ENCODE measurements around the gene PLPPR2.
"Not testable (repeated sequence)": the region's sequence is repeated elsewhere in the genome, so short reads cannot be mapped to it uniquely, and the experiment has no call there.

The PLPPR2 gene

DNA sequence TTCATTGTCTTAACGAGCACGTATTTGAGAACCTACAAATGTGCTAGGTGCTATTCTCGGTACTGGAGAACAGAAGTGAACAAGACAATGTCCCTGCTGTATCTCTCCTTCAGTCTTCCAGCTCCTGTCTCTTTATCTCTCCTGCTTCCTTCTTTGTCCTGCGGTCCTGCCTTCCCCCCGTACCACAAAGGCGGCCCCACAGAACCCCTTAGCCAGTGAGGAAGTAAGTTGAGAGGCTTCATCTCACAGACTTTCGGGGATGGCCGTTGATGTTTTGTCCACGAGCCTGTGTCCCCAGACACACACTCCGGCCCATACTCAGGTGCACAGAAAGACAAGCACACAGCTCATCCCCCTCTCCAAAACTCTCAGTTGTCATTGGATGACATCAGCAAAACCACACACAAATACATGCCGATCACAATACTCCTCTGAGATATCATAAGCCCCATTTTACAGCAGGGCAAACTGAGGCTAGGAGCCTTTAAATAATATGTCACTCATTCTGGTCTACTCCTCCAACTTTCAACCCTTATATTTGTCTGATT lies 18.7 kb downstream of the PLPPR2 start:
- no peak for DNase-seq

- DNase-seq: peak; percentile 99
These were observed 19.4 kb downstream of the PLPPR2 start, which contains the start of gene SWSAP1 for GRCh38 chr19:11374433-11375142. TSS of gene SWSAP1 (plus strand) at chr19:11374666. CDS start at chr19:11374681, 15 bp downstream.

- DNase-seq: peak; percentile 77 to 79
These were observed 20.1 kb downstream of the PLPPR2 start for GRCh38 chr19:11375143-11375948.

- DNase-seq: no peak
These were observed 22.0 kb downstream of the PLPPR2 start for GRCh38 chr19:11377237-11377636.

DNA sequence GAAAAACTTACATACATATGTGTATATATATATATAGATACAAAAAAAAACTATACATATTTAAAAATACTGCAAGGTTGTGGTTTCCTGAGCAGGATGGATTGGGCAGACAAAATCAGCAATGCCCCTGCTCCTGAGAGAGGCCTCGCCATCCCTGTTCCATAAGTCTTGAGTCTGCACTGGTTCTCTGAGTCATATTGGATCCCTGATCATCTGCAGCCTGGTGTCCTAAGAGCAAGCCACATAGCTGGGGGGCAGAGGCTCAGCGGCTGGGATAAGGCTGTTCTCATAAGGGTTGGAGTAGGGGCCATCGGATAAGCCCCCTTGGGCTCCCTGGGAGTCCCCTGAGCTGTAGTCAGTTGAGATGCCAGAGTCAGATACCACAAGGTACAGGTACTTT lies 22.5 kb downstream of the PLPPR2 start:
- no peak for DNase-seq

DNA sequence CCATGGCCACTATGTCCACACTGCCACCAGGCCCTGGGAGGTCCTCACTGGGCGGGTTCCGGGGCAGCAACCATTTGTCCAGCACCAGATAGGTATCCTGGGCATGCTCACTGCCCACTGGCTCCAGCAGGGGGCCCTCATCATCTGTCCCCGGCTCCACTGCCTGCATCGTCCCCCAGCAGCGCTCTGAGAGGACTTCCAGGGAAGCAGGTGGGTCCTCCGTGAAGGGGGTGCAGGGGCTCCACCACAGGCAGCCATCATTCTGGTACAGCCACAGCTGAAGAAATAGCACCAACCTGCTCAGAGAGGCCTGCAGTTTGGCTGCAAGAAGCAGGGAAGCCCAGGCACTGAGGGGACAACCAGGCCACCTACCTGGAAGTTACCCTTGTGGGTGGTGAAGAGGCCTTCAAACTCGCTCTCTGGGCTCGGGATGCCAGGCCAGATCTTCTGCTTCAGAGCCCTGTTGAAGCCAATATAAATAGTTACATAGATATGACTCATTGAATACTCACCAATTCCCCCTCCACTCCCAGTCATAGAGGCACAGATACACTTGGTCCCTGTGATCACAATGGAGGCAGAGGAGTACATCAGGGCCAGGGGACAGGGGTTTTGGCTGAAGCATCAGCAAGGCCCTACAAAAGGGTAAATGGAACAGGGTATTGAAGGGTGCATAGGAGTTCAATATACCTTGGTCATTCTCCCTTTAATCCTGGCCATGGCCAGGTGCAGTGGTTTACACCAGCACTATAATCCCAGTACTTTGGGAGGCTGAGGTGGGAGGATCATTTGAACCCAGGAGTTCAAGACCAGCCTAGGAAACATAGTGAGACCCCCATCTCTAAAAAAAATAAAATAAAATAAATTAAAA lies 23.3 kb downstream of the PLPPR2 start:
- DNase-seq: peak in 1 of 2 donors; percentile 29

DNA sequence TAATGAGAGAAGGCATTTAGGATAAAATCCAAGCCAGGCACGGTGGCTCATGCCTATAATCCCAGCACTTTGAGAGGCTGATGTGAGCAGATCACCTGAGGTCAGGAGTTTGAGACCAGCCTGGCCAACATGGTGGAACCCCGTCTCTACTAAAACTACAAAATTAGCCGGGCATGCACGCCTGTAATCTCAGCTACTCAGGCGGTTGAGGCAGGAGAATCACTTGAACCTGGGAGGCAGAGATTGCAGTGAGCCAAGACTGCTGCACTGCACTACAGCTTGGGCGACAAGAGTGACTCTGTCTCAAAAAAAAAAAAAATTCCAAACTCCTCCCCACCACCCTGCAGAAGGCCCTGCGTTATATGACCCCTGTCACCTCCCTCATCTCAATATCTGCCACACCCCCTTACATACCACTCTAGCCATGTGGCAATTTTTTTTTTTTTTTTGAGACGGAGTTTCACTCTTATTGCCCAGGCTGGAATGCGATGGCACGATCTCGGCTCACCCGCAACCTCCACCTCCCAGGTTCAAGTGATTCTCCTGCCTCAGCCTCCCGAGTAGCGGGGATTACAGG lies 24.1 kb downstream of the PLPPR2 start:
- DNase-seq: not testable (repeated sequence)

GRCh38 chr19:11379857-11380350 lies 24.7 kb downstream of the PLPPR2 start:
- no peak for DNase-seq

GRCh38 chr19:11380653-11381537 lies 25.7 kb downstream of the PLPPR2 start:
- DNase-seq: peak; percentile 99

- DNase-seq: peak; percentile 48 to 66
These were observed 27.9 kb downstream of the PLPPR2 start for GRCh38 chr19:11382898-11383705.

GRCh38 chr19:11383706-11384048 lies 28.4 kb downstream of the PLPPR2 start:
- DNase-seq: no peak

DNA sequence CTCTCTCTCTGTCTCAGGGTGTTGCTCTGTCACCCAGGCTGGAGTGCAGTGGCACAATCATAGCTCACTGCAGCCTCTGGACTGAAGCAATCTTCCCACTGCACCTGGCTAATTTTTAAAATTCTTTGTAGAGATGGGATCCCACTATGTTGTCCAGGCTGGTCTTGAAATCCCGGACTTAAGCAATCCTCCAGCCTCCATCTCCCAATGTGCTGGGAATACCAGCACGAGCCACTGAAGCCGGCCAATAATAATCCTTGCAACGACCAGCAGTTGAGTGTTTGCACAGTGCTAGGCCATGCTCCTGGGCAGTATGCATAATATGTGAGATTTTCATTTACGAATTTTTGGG lies 29.5 kb downstream of the PLPPR2 start:
- DNase-seq: no peak

GRCh38 chr19:11387162-11388034 lies 32.2 kb downstream of the PLPPR2 start:
- DNase-seq: peak; percentile 12 to 26

GRCh38 chr19:11390359-11390758 lies 35.1 kb downstream of the PLPPR2 start:
- DNase-seq: no peak

DNA sequence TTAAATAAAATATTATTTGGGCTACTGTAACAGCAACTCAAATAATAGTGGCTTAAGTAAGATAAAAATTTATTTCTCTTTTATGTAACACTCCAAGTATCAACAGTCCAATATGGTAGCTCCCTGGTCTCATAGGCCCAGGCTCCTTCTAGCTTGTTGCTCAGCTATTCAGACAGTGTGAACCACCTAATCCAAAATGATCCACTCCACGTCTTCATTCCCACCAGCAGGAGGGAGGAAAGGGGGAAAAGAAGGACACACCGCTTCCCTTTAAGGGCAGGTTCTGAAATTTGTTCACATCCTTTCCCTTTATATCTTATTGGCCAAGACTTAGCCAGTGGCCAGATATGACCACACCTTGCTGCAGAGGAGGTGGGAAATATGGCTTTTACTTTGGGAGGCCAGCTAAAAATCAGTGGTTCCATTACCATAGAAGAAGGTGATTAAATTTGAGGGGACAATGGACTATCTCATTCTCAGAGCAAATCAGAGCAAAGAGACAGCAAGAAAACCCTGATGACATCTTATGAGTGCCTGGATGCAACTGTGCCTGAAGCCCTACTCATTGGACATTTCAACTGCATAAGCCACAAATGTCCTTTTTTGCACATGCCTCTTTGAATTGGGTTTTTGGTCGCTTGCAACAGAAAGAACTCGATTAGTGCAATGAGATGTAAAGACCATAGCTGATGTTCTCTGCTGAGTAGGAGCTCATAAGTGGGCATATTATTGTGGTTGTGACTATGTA lies 35.9 kb downstream of the PLPPR2 start:
- no peak for DNase-seq

DNA sequence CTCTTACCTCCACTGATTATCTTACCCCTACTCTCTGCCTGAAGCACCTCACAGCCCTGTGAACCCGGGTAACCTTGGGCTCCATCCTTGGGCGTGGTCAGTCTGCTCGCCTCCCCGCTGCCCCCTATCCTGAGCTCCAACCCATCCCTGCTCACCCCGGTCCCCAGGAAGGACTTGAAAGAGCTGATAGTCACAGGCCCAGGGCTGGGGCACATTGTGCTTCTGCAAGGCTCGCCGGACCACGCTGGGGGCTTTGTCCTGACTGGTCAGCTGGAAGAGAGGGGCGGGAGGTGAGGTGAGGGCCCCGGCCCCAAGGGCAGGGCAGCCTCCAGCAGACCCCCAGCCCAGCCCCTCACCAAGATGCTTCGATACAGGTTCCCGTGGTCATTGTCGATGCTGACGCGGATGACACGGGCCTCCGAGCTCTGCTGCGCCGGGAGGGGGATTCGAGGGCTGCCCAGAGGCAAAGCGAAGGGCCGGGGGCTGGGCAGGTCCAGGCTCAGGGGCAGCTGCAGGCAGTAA lies 41.9 kb downstream of the PLPPR2 start:
- no peak for DNase-seq

DNA sequence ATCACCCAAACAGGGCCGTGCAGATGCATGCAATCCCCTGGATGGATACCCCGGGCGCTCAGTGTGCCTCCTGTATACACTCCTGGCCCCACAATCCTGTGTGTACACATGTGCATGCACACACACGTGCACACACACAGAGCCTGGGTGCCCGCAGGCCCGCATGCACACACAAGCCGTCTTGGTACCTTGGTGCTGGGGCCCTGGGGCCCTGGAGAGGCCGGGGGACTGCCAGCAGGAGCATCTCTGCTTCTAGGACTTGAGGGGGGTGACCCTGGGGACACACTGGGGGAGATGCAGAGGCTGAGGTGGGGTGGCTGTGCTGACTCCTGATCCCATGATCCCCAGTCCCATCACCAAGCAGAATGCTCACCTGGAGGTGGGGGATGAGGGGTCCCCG lies 44.4 kb downstream of the PLPPR2 start:
- DNase-seq: no peak

GRCh38 chr19:11400798-11401197 lies 45.6 kb downstream of the PLPPR2 start:
- no peak for DNase-seq
